Loucy (cell line): ENCODE data around the gene ZSWIM4.

ENCODE experiments used
- H2AFZ ChIP-seq: fragments of 200-600 bp; sonication (generic); 2 replicates; pipeline ENCODE4 v1.6.0; 2016; ENCODE audit warnings: antibody characterized with exemption, mild to moderate bottlenecking, low read length, moderate library complexity
- H3F3A ChIP-seq: fragments of 200-600 bp; 2 replicates; pipeline ENCODE4 v1.6.0; 2016; ENCODE audit warnings: antibody characterized with exemption, low read depth, mild to moderate bottlenecking
- H3K27me3 ChIP-seq: fragments of 200-600 bp; sonication (generic); 2 replicates; pipeline ENCODE4 v1.6.1; 2014; ENCODE audit warnings: low read length, mild to moderate bottlenecking; ENCODE audit not compliant: insufficient read depth, poor library complexity, severe bottlenecking
- H3K36me3 ChIP-seq: fragments of 200-600 bp; sonication (generic); 2 replicates; pipeline ENCODE4 v1.6.1; 2016; ENCODE audit warnings: low read length; ENCODE audit not compliant: insufficient read depth
- H3K4me1 ChIP-seq: fragments of 200-600 bp; sonication (generic); 2 replicates; pipeline ENCODE4 v1.5.1; 2014; ENCODE audit warnings: low read length, mild to moderate bottlenecking; ENCODE audit not compliant: insufficient read depth, poor library complexity, severe bottlenecking
- H3K4me2 ChIP-seq: fragments of 200-600 bp; sonication (generic); 2 replicates; pipeline ENCODE4 v1.6.0; 2014; ENCODE audit warnings: antibody characterized with exemption, low read length, low read depth, mild to moderate bottlenecking; ENCODE audit not compliant: poor library complexity, severe bottlenecking
- H3K4me3 ChIP-seq: fragments of 200-600 bp; sonication (generic); 2 replicates; pipeline ENCODE4 v1.5.1; 2014; ENCODE audit warnings: low read length, mild to moderate bottlenecking, mixed read lengths; ENCODE audit not compliant: poor library complexity, severe bottlenecking
- H3K79me2 ChIP-seq: fragments of 200-600 bp; sonication (generic); 2 replicates; pipeline ENCODE4 v1.6.1; 2014; ENCODE audit warnings: low read length; ENCODE audit not compliant: insufficient read depth
- H3K9ac ChIP-seq: fragments of 200-600 bp; sonication (generic); 2 replicates; pipeline ENCODE4 v1.6.0; 2014; ENCODE audit warnings: mild to moderate bottlenecking, low read depth, low read length, moderate library complexity; ENCODE audit not compliant: poor library complexity, severe bottlenecking
- H3K9me2 ChIP-seq: fragments of 200-600 bp; sonication (generic); replicated peaks from 2 replicates; pipeline ENCODE4 v1.6.1; 2016; ENCODE audit warnings: low read depth, low read length, mixed read lengths
- H3K9me3 ChIP-seq: fragments of 200-600 bp; sonication (generic); 2 replicates; pipeline ENCODE4 v1.6.1; 2014; ENCODE audit warnings: mild to moderate bottlenecking, antibody characterized with exemption, low read length, low read depth; ENCODE audit not compliant: insufficient read depth
- H4K20me1 ChIP-seq: fragments of 200-600 bp; sonication (generic); 2 replicates; pipeline ENCODE4 v1.6.0; 2014; ENCODE audit warnings: antibody characterized with exemption, low read length, mild to moderate bottlenecking; ENCODE audit not compliant: insufficient read depth, poor library complexity, severe bottlenecking
- CTCF ChIP-seq: fragments of 200-600 bp; sonication (generic); conservative IDR thresholded peaks from 2 replicates; pipeline ENCODE4 v1.5.1; 2014; ENCODE audit warnings: mild to moderate bottlenecking, antibody characterized with exemption, low read length
- EZH2phosphoT487 ChIP-seq: fragments of 200-600 bp; IDR thresholded peaks from 2 replicates; pipeline ENCODE4 v1.6.1; 2018; ENCODE audit warnings: antibody characterized with exemption, mild to moderate bottlenecking, moderate library complexity, borderline replicate concordance

ZSWIM4 gene

GRCh38 chr19:13843104-13843921 is 48.1 kb downstream of the ZSWIM4 start:
- Histone ChIP-seq H3K27me3 (no peaks in the 10 kb centered on the region), H3K4me2 (peak overlapping the region; percentile 80), H3K79me2 (peaks cover 50% of the 10 kb centered on the region), H3K9me2 (no peaks in the 10 kb centered on the region), H3K4me3 (peak overlapping the region; percentile 87), H2AFZ (0 out of 2 replicates have a peak overlapping the region, but pooled peaks have one; percentile 18), H4K20me1 (peaks cover 12% of the 10 kb centered on the region), H3K9me3 (no peaks in the 10 kb centered on the region), H3F3A (0 out of 2 replicates have a peak, but pooled peaks cover 2% of the 10 kb centered on the region), H3K9ac (peak overlapping the region; percentile 98), H3K36me3 (no peaks in the 10 kb centered on the region), H3K4me1 (peaks cover 67% of the 10 kb centered on the region)
- TF ChIP-seq CTCF (no peak), EZH2phosphoT487 (no peak)

GRCh38 chr19:13844130-13844631 is 48.9 kb downstream of the ZSWIM4 start:
- Histone ChIP-seq H3K79me2 (peaks cover 41% of the 10 kb centered on the region), H3K4me3 (no peak overlapping the region), H3K4me1 (peaks cover 60% of the 10 kb centered on the region), H3K9me2 (no peaks in the 10 kb centered on the region), H3K36me3 (no peaks in the 10 kb centered on the region), H3F3A (0 out of 2 replicates have a peak, but pooled peaks cover 8% of the 10 kb centered on the region), H3K9me3 (no peaks in the 10 kb centered on the region), H3K9ac (no peak overlapping the region), H2AFZ (no peak overlapping the region), H4K20me1 (peaks cover 12% of the 10 kb centered on the region), H3K27me3 (no peaks in the 10 kb centered on the region), H3K4me2 (no peak overlapping the region)
- TF ChIP-seq EZH2phosphoT487, result no peak
- no peak for TF ChIP-seq CTCF

GRCh38 chr19:13846557-13847406 is 51.5 kb downstream of the ZSWIM4 start:
- Histone ChIP-seq H3F3A (0 out of 2 replicates have a peak, but pooled peaks cover 8% of the 10 kb centered on the region), H3K4me1 (peaks cover 36% of the 10 kb centered on the region)

More at GRCh38 chr19:13846557-13847406, 51.5 kb downstream of the ZSWIM4 start:
- Histone ChIP-seq H3K9me2 (no peaks in the 10 kb centered on the region), H3K9ac (peak overlapping the region; percentile 94), H2AFZ (peak overlapping the region; percentile 71; the same call in 1 of the 2 replicates), H3K27me3 (no peaks in the 10 kb centered on the region), H3K4me2 (peak overlapping the region; percentile 92), H3K4me3 (peak overlapping the region; percentile 85), H3K79me2 (peaks cover 15% of the 10 kb centered on the region), H3K9me3 (no peaks in the 10 kb centered on the region), H3K36me3 (no peaks in the 10 kb centered on the region), H4K20me1 (peaks cover 6% of the 10 kb centered on the region)
- TF ChIP-seq CTCF, result no peak
- TF ChIP-seq EZH2phosphoT487, result no peak
